H9 (cell line): Measurements from ENCODE around the gene PACSIN2. TPM values are rescaled to one million over a fixed set of nuclear protein-coding genes. Genes with fewer than 3 reads are reported as not detected.

Experiments used
- DNase-seq: peaks from one replicate; pipeline ENCODE4 v3.0.0-alpha.2; 2017
- H2AFZ ChIP-seq: one replicate; pipeline ENCODE4 v1.6.1; 2013; ENCODE audit warnings: mild to moderate bottlenecking, low read length, control low read depth, moderate library complexity
- H2AK5ac ChIP-seq: 2 replicates; pipeline ENCODE4 v1.6.1; 2013; ENCODE audit warnings: low read length, control low read depth, mixed read lengths; ENCODE audit not compliant: insufficient read length
- H2BK120ac ChIP-seq: one replicate; pipeline ENCODE4 v1.6.1; 2013; ENCODE audit warnings: low read depth, mild to moderate bottlenecking, low read length, control low read depth, inconsistent platforms; ENCODE audit not compliant: poor library complexity, severe bottlenecking
- H2BK12ac ChIP-seq: 2 replicates; pipeline ENCODE4 v1.6.1; 2013; ENCODE audit warnings: low read length, control low read depth, mixed read lengths, low read depth; ENCODE audit not compliant: insufficient read length
- H2BK15ac ChIP-seq: 2 replicates; pipeline ENCODE4 v1.6.1; 2013; ENCODE audit warnings: low read depth, low read length, control low read depth
- H2BK20ac ChIP-seq: one replicate; pipeline ENCODE4 v1.6.1; 2013; ENCODE audit warnings: low read depth, mild to moderate bottlenecking, low read length, control low read depth, inconsistent platforms; ENCODE audit not compliant: poor library complexity, severe bottlenecking
- H2BK5ac ChIP-seq: 2 replicates; pipeline ENCODE4 v1.6.1; 2013; ENCODE audit warnings: low read length, control low read depth, mixed read lengths; ENCODE audit not compliant: insufficient read length
- H3K14ac ChIP-seq: 2 replicates; pipeline ENCODE4 v1.6.1; 2013; ENCODE audit warnings: low read length, control low read depth; ENCODE audit not compliant: insufficient read depth
- H3K18ac ChIP-seq: 2 replicates; pipeline ENCODE4 v1.6.1; 2013; ENCODE audit warnings: low read depth, mild to moderate bottlenecking, mixed read lengths, low read length, control low read depth; ENCODE audit not compliant: insufficient read length
- H3K23ac ChIP-seq: 2 replicates; pipeline ENCODE4 v1.6.1; 2013; ENCODE audit warnings: low read length, control low read depth, mixed read lengths, low read depth; ENCODE audit not compliant: insufficient read length
- H3K23me2 ChIP-seq: 2 replicates; pipeline ENCODE4 v1.6.1; 2013; ENCODE audit warnings: low read depth, mild to moderate bottlenecking, mixed read lengths, low read length, control low read depth; ENCODE audit not compliant: insufficient read length, poor library complexity, severe bottlenecking
- H3K27ac ChIP-seq: 2 replicates; pipeline ENCODE4 v1.5.1; 2013; ENCODE audit warnings: low read length, control low read depth, mixed read lengths, low read depth; ENCODE audit not compliant: insufficient read length
- H3K27me3 ChIP-seq: 2 replicates; pipeline ENCODE4 v1.6.1; 2013; ENCODE audit warnings: low read length, control low read depth, inconsistent platforms; ENCODE audit not compliant: insufficient read depth
- H3K4ac ChIP-seq: 2 replicates; pipeline ENCODE4 v1.6.1; 2013; ENCODE audit warnings: low read depth, mild to moderate bottlenecking, control low read depth, inconsistent platforms, low read length, moderate library complexity
- H3K4me1 ChIP-seq: 2 replicates; pipeline ENCODE4 v1.6.1; 2013; ENCODE audit warnings: low read length, control low read depth, inconsistent platforms; ENCODE audit not compliant: insufficient read depth
- H3K4me2 ChIP-seq: 2 replicates; pipeline ENCODE4 v1.6.1; 2013; ENCODE audit warnings: low read length, control low read depth, mixed read lengths; ENCODE audit not compliant: insufficient read length, insufficient read depth
- H3K56ac ChIP-seq: 2 replicates; pipeline ENCODE4 v1.6.1; 2013; ENCODE audit warnings: low read depth, mild to moderate bottlenecking, mixed read lengths, low read length, control low read depth; ENCODE audit not compliant: insufficient read length
- H3K79me1 ChIP-seq: 2 replicates; pipeline ENCODE4 v1.6.1; 2013; ENCODE audit warnings: low read depth, mild to moderate bottlenecking, moderate library complexity, low read length, control low read depth, inconsistent platforms; ENCODE audit not compliant: insufficient read depth, poor library complexity, severe bottlenecking
- H3K79me2 ChIP-seq: 2 replicates; pipeline ENCODE4 v1.6.1; 2013; ENCODE audit warnings: low read length, control low read depth, inconsistent platforms; ENCODE audit not compliant: insufficient read depth
- H3K9ac ChIP-seq: 2 replicates; pipeline ENCODE4 v1.6.1; 2013; ENCODE audit warnings: low read length, control low read depth, mixed read lengths; ENCODE audit not compliant: insufficient read length; ENCODE audit errors: extremely low read depth
- H3K9me3 ChIP-seq: one replicate; pipeline ENCODE4 v1.6.1; 2013; ENCODE audit warnings: low read depth, low read length, inconsistent platforms; ENCODE audit not compliant: control insufficient read depth
- H3T11ph ChIP-seq: one replicate; pipeline ENCODE4 v1.6.1; 2013; ENCODE audit warnings: mild to moderate bottlenecking, low read length, control low read depth, inconsistent platforms
- H4K20me1 ChIP-seq: one replicate; pipeline ENCODE4 v1.6.1; 2013; ENCODE audit not compliant: control insufficient read depth, insufficient read length, insufficient read depth
- H4K5ac ChIP-seq: 2 replicates; pipeline ENCODE4 v1.6.1; 2013; ENCODE audit warnings: low read depth, mild to moderate bottlenecking, mixed read lengths, low read length, control low read depth; ENCODE audit not compliant: insufficient read length
- H4K8ac ChIP-seq: replicated peaks from 2 replicates; pipeline ENCODE4 v1.6.1; 2013; ENCODE audit warnings: low read length, control low read depth, mixed read lengths, low read depth; ENCODE audit not compliant: insufficient read length
- H4K91ac ChIP-seq: 2 replicates; pipeline ENCODE4 v1.6.1; 2013; ENCODE audit warnings: low read depth, mild to moderate bottlenecking, moderate library complexity, mixed read lengths, low read length, control low read depth; ENCODE audit not compliant: insufficient read length
- H3K27ac Mint-ChIP-seq, 3 experiments: 2 replicates in 2 of 3; 3 replicates in 1 of 3; pipeline ENCODE4 v1.8.0; 2020 to 2021; ENCODE audit warnings: mixed read lengths in 3 of 3, mild to moderate bottlenecking in 1 of 3, moderate library complexity in 1 of 3
- H3K27me3 Mint-ChIP-seq: 2 replicates; pipeline ENCODE4 v1.8.0; 2021; ENCODE audit warnings: low read depth, mild to moderate bottlenecking, moderate library complexity, mixed read lengths
- H3K36me3 Mint-ChIP-seq, 3 experiments: 2 replicates in 2 of 3; 3 replicates in 1 of 3; pipeline ENCODE4 v1.8.0; 2020 to 2021; ENCODE audit warnings: low read depth in 3 of 3, mixed read lengths in 3 of 3; ENCODE audit not compliant: insufficient read depth in 1 of 3
- H3K4me1 Mint-ChIP-seq, 2 experiments: 2 replicates each; pipeline ENCODE4 v1.8.0; 2020; ENCODE audit warnings: mixed read lengths in 2 of 2
- H3K4me3 Mint-ChIP-seq, 2 experiments: 2 replicates in 1 of 2; 3 replicates in 1 of 2; pipeline ENCODE4 v1.8.0; 2020 to 2021; ENCODE audit warnings: mild to moderate bottlenecking in 2 of 2, mixed read lengths in 2 of 2, moderate library complexity in 1 of 2
- H3K9me3 Mint-ChIP-seq, 2 experiments: 2 replicates in 1 of 2; 3 replicates in 1 of 2; pipeline ENCODE4 v1.8.0; 2020; ENCODE audit warnings: mild to moderate bottlenecking in 2 of 2, mixed read lengths in 2 of 2, moderate library complexity in 1 of 2
- CTCF ChIP-seq: fragments of 200-600 bp; sonication (generic); conservative IDR thresholded peaks from 3 replicates; pipeline ENCODE4 v1.8.0; 2021; ENCODE audit warnings: antibody characterized with exemption, mild to moderate bottlenecking
- WGBS: extraction: QIAGEN DNeasy Blood & Tissue Kit; methylation state at CpG from one replicate; pipeline ENCODE4 v1.1.7; 2013; ENCODE audit warnings: missing lambda C conversion rate, low lambda C conversion rate, mixed read lengths; ENCODE audit not compliant: insufficient read length; ENCODE audit errors: extremely low coverage; 5-methylcytosine and 5-hydroxymethylcytosine counted together
- total RNA-seq: library from RNA; stranded (reverse); gene quantifications from 2 replicates; pipeline ENCODE4 v1.2.1, GENCODE V29; 2021

Gene PACSIN2
- total RNA-seq, 1 experiment from 2014 or later, result 62.3 TPM

- Histone ChIP-seq H4K5ac (no peak overlapping the region), H2BK120ac (no peak overlapping the region), H3K79me1 (peaks cover 3% of the 10 kb centered on the region), H2BK12ac (no peak overlapping the region), H3K27ac (no peak overlapping the region), H3K56ac (no peak overlapping the region), H2BK5ac (no peak overlapping the region), H4K91ac (no peak overlapping the region), H3K18ac (no peak overlapping the region), H3K4ac (no peak overlapping the region), H2AFZ (no peak overlapping the region), H2BK20ac (no peak overlapping the region), H3K9ac (no peak overlapping the region), H3T11ph (no peak overlapping the region), H3K9me3 (no peaks in the 10 kb centered on the region), H3K4me2 (no peak overlapping the region), H3K27me3 (no peaks in the 10 kb centered on the region), H3K79me2 (peaks cover 13% of the 10 kb centered on the region; the same call in 1 of the 2 replicates), H4K20me1 (peaks cover 2% of the 10 kb centered on the region), H4K8ac (no peak overlapping the region), H2BK15ac (no peak overlapping the region), H3K23ac (no peak overlapping the region), H2AK5ac (no peak overlapping the region), H3K23me2 (no peaks in the 10 kb centered on the region), H3K4me1 (no peaks in the 10 kb centered on the region; the same call in 1 of the 2 replicates), H3K14ac (no peak overlapping the region)
- H3K9me3 Mint-ChIP-seq, result peaks cover 6 to 8% of the 10 kb centered on the region in 2 experiments
- peaks cover 39 to 48% of the 10 kb centered on the region in 2 experiments for H3K4me1 Mint-ChIP-seq
- no peaks in the 10 kb centered on the region; the same call in 1 of the 2 replicates for H3K27me3 Mint-ChIP-seq
- no peak for TF ChIP-seq CTCF
- H3K27ac Mint-ChIP-seq, result 0 out of 7 replicates have a peak overlapping the region, but pooled peaks of 1 of the 3 experiments have one; percentile 35
- no CpG with 5 or more reads among the region's 7 CpGs for WGBS
- peaks cover 6 to 12% (median 6%) of the 10 kb centered on the region in 3 experiments for H3K36me3 Mint-ChIP-seq
- H3K4me3 Mint-ChIP-seq, result no peak overlapping the region
- no peak for DNase-seq
Observed at GRCh38 chr22:42976217-42976933, 38.6 kb downstream of the PACSIN2 start.
